ENCODE results near the gene CELF3.

Gene CELF3

DNA sequence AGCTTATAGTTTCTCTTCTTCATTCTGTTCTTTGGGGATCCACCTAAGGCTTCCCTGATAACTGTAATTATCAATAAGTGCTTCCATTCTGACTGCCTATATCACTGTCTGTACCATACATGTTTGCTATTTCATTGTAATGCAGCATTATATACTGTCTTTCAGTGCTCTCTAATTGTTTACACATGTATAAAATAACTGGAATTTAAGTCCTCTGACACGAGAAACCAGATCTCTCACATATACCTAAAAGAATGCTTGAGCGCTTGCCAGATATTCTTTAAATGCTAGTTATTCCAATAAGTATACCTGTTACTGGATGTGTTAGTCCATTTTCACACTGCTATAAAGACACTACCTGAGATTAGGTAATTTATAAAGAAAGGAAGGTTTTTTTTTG lies 34.7 kb downstream of the CELF3 start:
- TF ChIP-seq, protein P1, sequence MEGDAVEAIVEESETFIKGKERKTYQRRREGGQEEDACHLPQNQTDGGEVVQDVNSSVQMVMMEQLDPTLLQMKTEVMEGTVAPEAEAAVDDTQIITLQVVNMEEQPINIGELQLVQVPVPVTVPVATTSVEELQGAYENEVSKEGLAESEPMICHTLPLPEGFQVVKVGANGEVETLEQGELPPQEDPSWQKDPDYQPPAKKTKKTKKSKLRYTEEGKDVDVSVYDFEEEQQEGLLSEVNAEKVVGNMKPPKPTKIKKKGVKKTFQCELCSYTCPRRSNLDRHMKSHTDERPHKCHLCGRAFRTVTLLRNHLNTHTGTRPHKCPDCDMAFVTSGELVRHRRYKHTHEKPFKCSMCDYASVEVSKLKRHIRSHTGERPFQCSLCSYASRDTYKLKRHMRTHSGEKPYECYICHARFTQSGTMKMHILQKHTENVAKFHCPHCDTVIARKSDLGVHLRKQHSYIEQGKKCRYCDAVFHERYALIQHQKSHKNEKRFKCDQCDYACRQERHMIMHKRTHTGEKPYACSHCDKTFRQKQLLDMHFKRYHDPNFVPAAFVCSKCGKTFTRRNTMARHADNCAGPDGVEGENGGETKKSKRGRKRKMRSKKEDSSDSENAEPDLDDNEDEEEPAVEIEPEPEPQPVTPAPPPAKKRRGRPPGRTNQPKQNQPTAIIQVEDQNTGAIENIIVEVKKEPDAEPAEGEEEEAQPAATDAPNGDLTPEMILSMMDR (IDR thresholded peaks at IDR 0.05): no peak

DNA sequence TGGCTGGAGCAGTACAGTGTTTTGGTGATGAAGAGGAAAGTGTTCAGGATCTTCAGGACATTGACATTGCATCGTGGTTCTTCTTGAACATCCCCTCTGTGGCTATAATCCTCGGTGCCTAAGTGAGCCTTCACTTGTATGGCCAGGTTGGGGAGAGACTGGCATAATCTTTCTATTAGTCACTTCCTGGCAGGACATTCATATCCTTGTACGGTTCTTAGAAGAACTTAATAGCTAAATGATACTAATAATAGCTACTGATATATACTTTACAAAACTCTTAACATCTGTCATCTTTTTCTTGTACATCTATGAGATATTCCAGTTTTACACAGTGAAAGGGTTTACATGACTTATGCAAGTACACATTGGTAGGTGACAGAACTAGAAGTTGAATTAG lies 35.8 kb downstream of the CELF3 start:
- TF ChIP-seq, protein P1 (IDR thresholded peaks at IDR 0.05): no peak

DNA sequence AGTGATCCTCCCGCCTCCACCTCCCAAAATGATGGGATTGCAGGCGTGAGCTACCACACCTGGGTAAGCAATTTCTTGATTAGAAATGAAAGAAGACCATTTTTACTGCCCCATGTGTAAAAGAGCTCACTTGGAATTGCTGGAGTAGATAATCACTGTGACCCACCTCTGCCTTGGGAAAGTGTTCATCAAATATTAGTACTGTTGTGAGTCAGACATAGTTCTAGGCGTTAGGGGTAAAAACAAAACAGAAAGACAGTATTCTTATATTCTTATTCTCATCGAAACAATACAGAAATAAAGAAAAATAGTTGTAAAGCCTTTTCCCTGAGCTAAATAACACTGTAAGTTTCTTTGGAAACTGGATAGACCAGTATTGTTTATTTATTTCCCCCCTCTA lies 36.2 kb downstream of the CELF3 start:
- TF ChIP-seq, protein P1 (IDR thresholded peaks at IDR 0.05): no peak

DNA sequence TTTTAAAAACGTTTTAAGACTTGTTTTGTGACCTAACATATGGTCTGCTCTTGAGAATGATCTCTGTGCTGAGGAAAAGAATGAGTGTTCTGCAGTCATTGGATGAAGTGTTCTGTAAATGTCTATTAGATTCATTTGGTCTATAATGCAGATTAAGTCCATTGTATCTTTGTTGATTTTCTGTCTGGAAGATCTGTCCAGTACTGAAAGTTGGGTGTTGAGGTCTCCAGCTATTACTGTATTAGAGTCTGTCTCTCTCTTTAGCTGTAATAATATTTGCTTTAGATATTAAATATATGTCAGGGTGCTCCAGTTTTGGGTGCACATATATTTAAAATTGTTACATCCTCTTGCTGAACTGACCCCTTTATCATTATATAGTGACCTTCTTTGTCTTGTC lies 43.2 kb downstream of the CELF3 start:
- TF ChIP-seq, protein P1 (IDR thresholded peaks at IDR 0.05): no peak

DNA sequence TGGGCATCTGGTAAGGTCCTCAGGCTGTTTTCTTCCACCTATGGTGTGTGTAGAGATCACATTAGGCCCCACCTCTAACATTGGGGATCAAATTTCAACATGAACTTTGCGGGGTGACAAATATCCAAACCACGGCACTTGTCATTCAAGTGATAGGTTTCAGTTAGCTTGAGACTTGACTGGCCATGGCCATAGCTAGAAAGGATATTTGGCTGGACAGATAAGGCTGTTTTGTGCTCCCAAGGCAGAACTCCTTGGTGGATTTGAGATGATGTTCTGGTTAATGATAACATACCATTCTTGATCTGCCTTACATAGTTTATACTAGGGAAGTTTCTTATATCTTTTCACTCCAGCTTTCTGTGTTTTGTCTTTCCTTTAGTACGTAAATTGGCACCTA lies 48.5 kb downstream of the CELF3 start:
- TF ChIP-seq, protein P1 (IDR thresholded peaks at IDR 0.05): no peak

DNA sequence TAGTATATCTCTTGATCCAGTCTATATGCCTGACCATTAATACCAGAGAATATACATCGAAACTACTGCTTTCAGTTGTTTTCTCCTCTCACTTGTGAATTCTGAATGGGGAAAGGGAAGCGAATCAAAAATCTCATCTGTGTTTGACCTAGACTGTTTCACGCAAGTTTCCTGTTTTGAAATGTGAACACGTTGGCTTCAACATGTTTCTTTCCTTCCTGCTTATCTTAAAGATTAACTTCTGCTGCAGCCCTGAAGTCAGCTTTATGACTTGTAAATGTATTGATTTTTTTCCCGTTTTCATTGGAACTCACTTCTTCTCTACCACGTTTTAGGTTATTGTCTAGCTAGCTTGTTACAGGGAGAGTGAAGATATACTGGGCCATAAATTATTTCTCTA lies 54.9 kb downstream of the CELF3 start:
- TF ChIP-seq, protein P1 (IDR thresholded peaks at IDR 0.05): no peak

DNA sequence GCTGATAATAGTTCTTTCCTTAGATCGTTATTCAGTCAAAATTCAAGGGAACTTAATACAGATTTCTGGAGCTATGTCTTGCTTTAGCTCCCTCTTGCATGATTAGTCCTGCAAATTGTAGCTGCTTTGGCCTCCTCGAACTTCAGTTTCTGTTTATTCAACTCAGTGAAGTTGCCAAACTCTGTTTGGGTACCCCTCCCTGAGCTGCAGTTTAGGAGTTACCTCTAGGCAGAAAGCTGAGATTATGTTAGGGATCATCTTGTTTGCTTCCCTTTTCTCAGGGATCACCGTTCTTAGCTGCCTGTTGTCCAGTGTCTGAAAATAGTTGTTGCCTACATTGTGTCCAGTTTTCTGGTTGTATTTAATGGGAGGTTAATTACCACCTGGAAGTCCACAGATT lies 61.2 kb downstream of the CELF3 start:
- TF ChIP-seq, protein P1 (IDR thresholded peaks at IDR 0.05): no peak

DNA sequence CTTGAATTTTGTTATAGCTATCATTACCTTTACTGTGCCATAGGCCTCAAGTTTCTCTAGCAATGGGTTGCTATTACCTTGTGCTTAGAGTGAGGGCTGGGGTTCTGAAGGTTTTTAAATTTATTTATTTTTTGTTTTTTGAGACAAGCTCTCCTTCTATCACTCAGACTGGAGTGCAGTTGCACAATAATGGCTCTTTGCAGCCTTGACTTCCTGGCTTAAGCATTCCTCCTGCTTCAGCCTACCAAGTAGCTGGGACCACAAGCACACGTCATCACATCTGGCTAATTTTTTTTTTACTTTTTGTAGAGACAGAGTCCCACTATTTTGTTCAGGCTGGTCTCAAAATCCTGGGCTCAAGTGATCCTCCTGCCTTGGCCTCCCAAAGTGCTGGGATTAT lies 63.2 kb downstream of the CELF3 start:
- TF ChIP-seq, protein P1 (IDR thresholded peaks at IDR 0.05): no peak

Data from LNCAP (cell line).